ENCODE data around the gene UBR2. TPM values are rescaled to one million over a fixed set of nuclear protein-coding genes. Genes with fewer than 3 reads are reported as not detected.
"Not testable (repeated sequence)": the region's sequence is repeated elsewhere in the genome, so short reads cannot be mapped to it uniquely, and the experiment has no call there.

UBR2 gene
- total RNA-seq, 1 donor from 2014 or later = 23.2 TPM

- DNase-seq (ENCODE audit: low read depth in 2 of 2) = peak; percentile 88 to 89
Measured at GRCh38 chr6:42726485-42727086, 162.8 kb downstream of the UBR2 start.

- peak; percentile 31 to 57 for DNase-seq (ENCODE audit: low read depth in 2 of 2)
Measured at GRCh38 chr6:42727087-42727611, 163.3 kb downstream of the UBR2 start.

- no peak for DNase-seq (ENCODE audit: low read depth in 2 of 2)
Measured at GRCh38 chr6:42727627-42728026, 163.8 kb downstream of the UBR2 start.

- no peak for DNase-seq (ENCODE audit: low read depth in 2 of 2)
Measured at GRCh38 chr6:42729731-42730130, 165.9 kb downstream of the UBR2 start.

GRCh38 chr6:42733867-42734481 is 170.1 kb downstream of the UBR2 start:
- not testable (repeated sequence) for DNase-seq (ENCODE audit: low read depth in 2 of 2)

GRCh38 chr6:42735976-42736375 is 172.1 kb downstream of the UBR2 start:
- DNase-seq (ENCODE audit: low read depth in 2 of 2) = no peak

GRCh38 chr6:42740725-42741124 is 176.9 kb downstream of the UBR2 start:
- DNase-seq (ENCODE audit: low read depth in 2 of 2) = no peak

- DNase-seq (ENCODE audit: low read depth in 2 of 2) = peak; percentile 66 to 90
Measured at GRCh38 chr6:42742116-42742894, 178.5 kb downstream of the UBR2 start.

Other genes starting within 250 kb of the UBR2 start
- gene TRERF1, start 112.1 kb upstream of the UBR2 start, total RNA-seq = not detected in 2 replicates
- gene PRPH2, start 158.6 kb downstream of the UBR2 start, total RNA-seq = 0.44 and 0.60 TPM in 2 replicates
- 26.4 and 35.5 TPM in 2 replicates for gene TBCC, start 182.1 kb downstream of the UBR2 start, total RNA-seq
- gene BICRAL, start 218.0 kb downstream of the UBR2 start, total RNA-seq = 2.8 and 5.6 TPM in 2 replicates

Data from lung microvascular endothelial cell (primary cell).